Suppressor macrophage treated with lipopolysaccharide for 1 hour (primary cell): ENCODE data around the gene NUDT8.
"Not testable (repeated sequence)": the region's sequence is repeated elsewhere in the genome, so short reads cannot be mapped to it uniquely, and the experiment has no call there.

Experiments
- DNase-seq, 3 donors: peaks; one replicate each; pipeline ENCODE4 v3.0.0-alpha.2; 2020 to 2022

NUDT8 gene

GRCh38 chr11:67610302-67610868 is 19.4 kb downstream of the NUDT8 start:
- DNase-seq = no peak

- no peak for DNase-seq
Measured at GRCh38 chr11:67609316-67609715, 20.4 kb downstream of the NUDT8 start.

- no peak for DNase-seq
Measured at GRCh38 chr11:67608486-67608885, 21.3 kb downstream of the NUDT8 start.

- no peak for DNase-seq
Measured at GRCh38 chr11:67607507-67607906, 22.2 kb downstream of the NUDT8 start.

- peak; percentile 96 to 97 (median 96) for DNase-seq
Measured at GRCh38 chr11:67606492-67607295, 23.0 kb downstream of the NUDT8 start, which contains the start of gene NDUFV1. Gene NDUFV1 (plus strand): TSS chr11:67606936. CDS start chr11:67607005, 69 bp downstream.

GRCh38 chr11:67606093-67606491 is 23.6 kb downstream of the NUDT8 start:
- DNase-seq = no peak

GRCh38 chr11:67605231-67606011 is 24.3 kb downstream of the NUDT8 start:
- no peak for DNase-seq

GRCh38 chr11:67604815-67605214 is 24.9 kb downstream of the NUDT8 start:
- no peak for DNase-seq

- DNase-seq = not testable (repeated sequence)
Measured at GRCh38 chr11:67604119-67604518, 25.6 kb downstream of the NUDT8 start.

GRCh38 chr11:67601098-67601497 is 28.6 kb downstream of the NUDT8 start:
- DNase-seq = no peak

GRCh38 chr11:67600324-67601029 is 29.3 kb downstream of the NUDT8 start:
- no peak for DNase-seq

GRCh38 chr11:67599149-67599548 is 30.6 kb downstream of the NUDT8 start:
- DNase-seq = no peak

- DNase-seq = not testable (repeated sequence)
Measured at GRCh38 chr11:67597963-67598362, 31.8 kb downstream of the NUDT8 start.

- DNase-seq = not testable (repeated sequence)
Measured at GRCh38 chr11:67597458-67597857, 32.3 kb downstream of the NUDT8 start.

- no peak for DNase-seq
Measured at GRCh38 chr11:67596753-67597300, 32.9 kb downstream of the NUDT8 start.

GRCh38 chr11:67594480-67594879 is 35.3 kb downstream of the NUDT8 start:
- no peak for DNase-seq

- no peak for DNase-seq
Measured at GRCh38 chr11:67593565-67593905, 36.2 kb downstream of the NUDT8 start.

GRCh38 chr11:67592880-67593564 is 36.7 kb downstream of the NUDT8 start:
- no peak for DNase-seq

- not testable (repeated sequence) for DNase-seq
Measured at GRCh38 chr11:67588899-67589415, 40.8 kb downstream of the NUDT8 start.

- no peak for DNase-seq
Measured at GRCh38 chr11:67588136-67588503, 41.6 kb downstream of the NUDT8 start.

GRCh38 chr11:67586568-67587250 is 43.0 kb downstream of the NUDT8 start:
- DNase-seq = no peak
